ENCODE data around the gene URI1.

GRCh38 chr19:29988351-29988750 lies 46.3 kb downstream of the URI1 start:
- TF ChIP-seq CTCF (IDR thresholded peaks at IDR 0.05) = no peak
- TF ChIP-seq EP300 (IDR thresholded peaks at IDR 0.05; ENCODE audit: borderline replicate concordance in 1 of 2, low read depth in 1 of 2, low read length in 1 of 2) = no peak
- no peak for TF ChIP-seq POLR2AphosphoS5 (IDR thresholded peaks at IDR 0.05; ENCODE audit: low read depth, low read length)
- no peak for TF ChIP-seq EZH2phosphoT487 (IDR thresholded peaks at IDR 0.05; ENCODE audit: borderline replicate concordance, low read depth)
- no peak for TF ChIP-seq GABPA (IDR thresholded peaks at IDR 0.05; ENCODE audit: low read depth)
- no peak for TF ChIP-seq PBX3 (IDR thresholded peaks at IDR 0.05)
- TF ChIP-seq GATA2 (CRISPR knock-in tag; IDR thresholded peaks at IDR 0.05) = no peak

Measured in SK-N-SH (cell line).